Stimulated activated CD8-positive, alpha-beta memory T cell treated with anti-CD3 and anti-CD28 coated beads, Interleukin-12 subunit alpha, Interleukin-12 subunit beta, amount 100 ng/mL, for 24 hours (primary cell): ENCODE measurements around the gene ABCG1.

ENCODE experiments used
- DNase-seq: peaks from one replicate; pipeline ENCODE4 v3.0.0-alpha.2; 2020; ENCODE audit errors: extremely low read depth

The ABCG1 gene

GRCh38 chr21:42306366-42307035 lies 87.6 kb downstream of the ABCG1 start:
- DNase-seq: no peak

GRCh38 chr21:42307106-42307505 lies 88.2 kb downstream of the ABCG1 start:
- DNase-seq: no peak

- no peak for DNase-seq
Measured at GRCh38 chr21:42308161-42308913, 89.4 kb downstream of the ABCG1 start.

GRCh38 chr21:42308914-42309752 lies 90.2 kb downstream of the ABCG1 start:
- no peak for DNase-seq

- DNase-seq: no peak
Measured at GRCh38 chr21:42309753-42310213, 90.8 kb downstream of the ABCG1 start.

- DNase-seq: no peak
Measured at GRCh38 chr21:42310411-42311001, 91.6 kb downstream of the ABCG1 start.

- DNase-seq: no peak
Measured at GRCh38 chr21:42311160-42311559, 92.2 kb downstream of the ABCG1 start.

GRCh38 chr21:42311816-42312625 lies 93.1 kb downstream of the ABCG1 start:
- DNase-seq: no peak

- no peak for DNase-seq
Measured at GRCh38 chr21:42312626-42313104, 93.7 kb downstream of the ABCG1 start.

- DNase-seq: no peak
Measured at GRCh38 chr21:42313501-42313969, 94.6 kb downstream of the ABCG1 start.

- DNase-seq: no peak
Measured at GRCh38 chr21:42314616-42315295, 95.8 kb downstream of the ABCG1 start.

- DNase-seq: no peak
Measured at GRCh38 chr21:42315296-42315891, 96.5 kb downstream of the ABCG1 start, which contains the start of gene TFF3. TFF3 (minus strand) TSS chr21:42315409; CDS start chr21:42315374, 35 bp downstream.

GRCh38 chr21:42316891-42317290 lies 98.0 kb downstream of the ABCG1 start:
- no peak for DNase-seq

GRCh38 chr21:42317341-42317741 lies 98.4 kb downstream of the ABCG1 start:
- no peak for DNase-seq

GRCh38 chr21:42317826-42318746 lies 99.1 kb downstream of the ABCG1 start:
- DNase-seq: no peak

- no peak for DNase-seq
Measured at GRCh38 chr21:42319376-42319775, 100.4 kb downstream of the ABCG1 start.

GRCh38 chr21:42319851-42320572 lies 101.1 kb downstream of the ABCG1 start:
- no peak for DNase-seq

GRCh38 chr21:42320791-42321190 lies 101.9 kb downstream of the ABCG1 start:
- DNase-seq: no peak
